ENCODE results near the gene NEK11.

NEK11 gene, protein sequence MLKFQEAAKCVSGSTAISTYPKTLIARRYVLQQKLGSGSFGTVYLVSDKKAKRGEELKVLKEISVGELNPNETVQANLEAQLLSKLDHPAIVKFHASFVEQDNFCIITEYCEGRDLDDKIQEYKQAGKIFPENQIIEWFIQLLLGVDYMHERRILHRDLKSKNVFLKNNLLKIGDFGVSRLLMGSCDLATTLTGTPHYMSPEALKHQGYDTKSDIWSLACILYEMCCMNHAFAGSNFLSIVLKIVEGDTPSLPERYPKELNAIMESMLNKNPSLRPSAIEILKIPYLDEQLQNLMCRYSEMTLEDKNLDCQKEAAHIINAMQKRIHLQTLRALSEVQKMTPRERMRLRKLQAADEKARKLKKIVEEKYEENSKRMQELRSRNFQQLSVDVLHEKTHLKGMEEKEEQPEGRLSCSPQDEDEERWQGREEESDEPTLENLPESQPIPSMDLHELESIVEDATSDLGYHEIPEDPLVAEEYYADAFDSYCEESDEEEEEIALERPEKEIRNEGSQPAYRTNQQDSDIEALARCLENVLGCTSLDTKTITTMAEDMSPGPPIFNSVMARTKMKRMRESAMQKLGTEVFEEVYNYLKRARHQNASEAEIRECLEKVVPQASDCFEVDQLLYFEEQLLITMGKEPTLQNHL

DNA sequence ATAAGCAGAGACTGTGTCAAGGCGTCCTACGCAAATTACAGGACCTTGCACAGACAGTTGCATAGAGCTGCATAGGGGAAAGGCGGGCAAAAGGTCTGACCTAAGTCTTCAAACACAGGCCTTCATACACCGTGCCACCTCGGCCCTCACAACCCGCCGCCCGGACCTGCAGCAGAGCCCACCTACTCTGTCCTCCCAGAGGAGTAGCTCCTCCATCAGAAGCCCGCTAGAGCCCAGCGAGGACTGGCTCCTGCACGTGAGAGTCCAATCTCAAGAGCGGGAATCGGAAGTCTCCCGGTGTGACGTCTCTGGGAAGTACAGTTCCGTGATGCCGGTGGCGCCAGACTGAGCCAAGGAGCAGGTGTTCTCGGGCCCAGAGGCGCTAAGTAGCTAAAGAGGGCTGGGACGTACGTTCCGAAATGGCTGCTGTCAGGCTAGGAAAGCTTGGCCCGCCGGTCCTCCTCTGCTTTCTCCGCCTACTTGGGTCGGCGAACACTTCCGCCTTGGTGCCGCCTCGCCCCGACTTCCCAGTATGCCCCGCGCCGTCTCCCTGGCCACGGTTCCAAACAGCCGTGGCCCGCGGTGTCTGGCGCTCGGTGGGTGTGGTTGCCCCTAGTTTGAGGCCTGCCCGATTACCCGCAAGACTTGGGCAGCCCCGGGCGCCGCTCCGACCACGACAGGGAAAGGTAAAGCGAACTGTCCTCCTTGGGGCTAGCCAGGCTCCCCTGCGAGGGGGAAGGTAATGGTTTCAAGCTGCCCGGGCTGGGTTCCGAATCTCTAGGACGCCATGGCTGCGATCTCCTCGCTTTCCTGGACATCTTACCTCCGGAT is at the start of gene NEK11, which contains the start of gene ASTE1:
Gene NEK11, plus strand, starts transcription at position 557 of the 831 bp plus-strand sequence. CDS start 2,832 bp downstream, outside the sequence.
Gene ASTE1, minus strand, starts transcription at position 505 of the 831 bp plus-strand sequence. CDS start 1,519 bp downstream, outside the sequence.
- H3K9ac ChIP-seq (ENCODE audit: low read depth, low read length) = peak within 1 kb of the TSS; percentile 84
- H3K9me3 ChIP-seq (ENCODE audit: control insufficient read depth, insufficient read depth, low read length) = no peaks in the 10 kb centered on the region
- 0 out of 2 replicates have a peak, but pooled peaks cover 3% of the 10 kb centered on the region for H3K4me1 ChIP-seq (ENCODE audit: control insufficient read depth, insufficient read depth, low read length)
- no peaks in the 10 kb centered on the region for H3K27me3 ChIP-seq (ENCODE audit: control insufficient read depth, insufficient read depth, low read length)
- H3K4me3 ChIP-seq (ENCODE audit: low read depth, low read length) = peak within 1 kb of the TSS; percentile 90
- H3K27ac ChIP-seq (ENCODE audit: low read depth, low read length) = peak within 1 kb of the TSS; percentile 78
- H3K36me3 ChIP-seq (ENCODE audit: control insufficient read depth, insufficient read depth, low read length) = peaks cover 11% of the 10 kb centered on the region; the same call in 1 of the 2 replicates

DNA sequence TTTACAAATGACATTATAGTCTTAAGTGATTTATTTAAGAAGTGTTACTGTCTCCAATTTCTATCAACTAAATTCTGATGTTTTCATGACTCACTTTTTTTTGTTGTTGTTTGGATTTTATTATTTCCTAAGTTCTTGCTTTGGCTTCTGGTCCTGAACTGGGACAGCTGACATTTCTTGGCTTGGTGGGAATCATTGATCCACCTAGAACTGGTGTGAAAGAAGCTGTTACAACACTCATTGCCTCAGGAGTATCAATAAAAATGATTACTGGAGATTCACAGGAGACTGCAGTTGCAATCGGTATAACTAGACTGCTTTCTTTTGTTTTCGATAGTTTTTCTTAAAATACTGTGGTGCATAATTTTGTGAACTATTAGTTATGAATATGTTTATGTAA is 47.6 kb upstream of the NEK11 start:
- Histone ChIP-seq H3K9ac (ENCODE audit: low read depth, low read length) (no peak overlapping the region), H3K9me3 (ENCODE audit: control insufficient read depth, insufficient read depth, low read length) (no peaks in the 10 kb centered on the region), H3K36me3 (ENCODE audit: control insufficient read depth, insufficient read depth, low read length) (peaks cover 46% of the 10 kb centered on the region), H3K27me3 (ENCODE audit: control insufficient read depth, insufficient read depth, low read length) (no peaks in the 10 kb centered on the region), H3K4me1 (ENCODE audit: control insufficient read depth, insufficient read depth, low read length) (peaks cover 7% of the 10 kb centered on the region; the same call in 1 of the 2 replicates), H3K27ac (ENCODE audit: low read depth, low read length) (no peak overlapping the region), H3K4me3 (ENCODE audit: low read depth, low read length) (no peak overlapping the region)

DNA sequence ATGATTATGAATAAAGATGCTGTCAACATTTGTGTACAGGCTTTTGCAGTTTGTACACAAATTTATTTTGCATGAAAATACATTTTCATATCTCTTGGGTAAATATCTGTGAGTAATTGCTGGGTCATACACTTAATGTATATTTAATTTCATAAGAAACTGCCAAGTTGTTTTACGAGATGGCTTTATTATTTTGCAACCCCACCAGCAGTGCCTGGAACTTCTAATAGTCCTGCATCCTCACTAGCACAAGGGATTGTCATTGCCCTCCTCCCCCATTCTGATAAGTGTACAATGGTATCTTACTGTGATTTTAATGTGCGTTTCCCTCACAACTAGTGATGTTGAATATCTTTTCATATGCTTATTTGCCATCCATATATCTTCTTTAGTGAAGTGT is 45.2 kb upstream of the NEK11 start:
- no peaks in the 10 kb centered on the region for H3K9me3 ChIP-seq (ENCODE audit: control insufficient read depth, insufficient read depth, low read length)

DNA sequence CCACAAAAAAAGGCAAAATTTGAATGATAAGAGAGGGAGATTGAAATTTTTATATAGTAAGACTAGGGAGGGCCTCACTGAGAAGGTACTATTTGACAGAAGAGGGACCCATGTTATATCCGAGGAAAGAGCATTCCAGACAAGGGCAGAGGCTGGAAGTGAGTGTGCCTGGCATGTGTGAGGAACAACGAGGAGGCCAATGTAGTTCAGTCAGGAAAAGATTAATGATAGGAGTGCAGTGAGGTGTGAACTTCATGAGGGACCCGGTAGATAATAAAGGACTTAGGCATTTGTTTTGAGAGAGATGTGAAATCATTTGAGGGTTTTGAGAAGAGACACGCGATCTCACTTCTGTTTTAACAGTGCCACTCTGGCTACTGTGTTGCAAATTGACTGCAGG is 36.4 kb upstream of the NEK11 start:
- H3K27me3 ChIP-seq (ENCODE audit: control insufficient read depth, insufficient read depth, low read length) = no peaks in the 10 kb centered on the region
- H3K9me3 ChIP-seq (ENCODE audit: control insufficient read depth, insufficient read depth, low read length) = no peaks in the 10 kb centered on the region
- no peaks in the 10 kb centered on the region for H3K4me1 ChIP-seq (ENCODE audit: control insufficient read depth, insufficient read depth, low read length)
- peaks cover 30% of the 10 kb centered on the region for H3K36me3 ChIP-seq (ENCODE audit: control insufficient read depth, insufficient read depth, low read length)
- no peak overlapping the region for H3K27ac ChIP-seq (ENCODE audit: low read depth, low read length)
- no peak overlapping the region for H3K9ac ChIP-seq (ENCODE audit: low read depth, low read length)
- no peak overlapping the region for H3K4me3 ChIP-seq (ENCODE audit: low read depth, low read length)

More for the DNA sequence above, 45.2 kb upstream of the NEK11 start:
- Histone ChIP-seq H3K9ac (ENCODE audit: low read depth, low read length) (no peak overlapping the region), H3K27me3 (ENCODE audit: control insufficient read depth, insufficient read depth, low read length) (no peaks in the 10 kb centered on the region), H3K4me3 (ENCODE audit: low read depth, low read length) (no peak overlapping the region), H3K27ac (ENCODE audit: low read depth, low read length) (no peak overlapping the region), H3K4me1 (ENCODE audit: control insufficient read depth, insufficient read depth, low read length) (no peaks in the 10 kb centered on the region), H3K36me3 (ENCODE audit: control insufficient read depth, insufficient read depth, low read length) (peaks cover 33% of the 10 kb centered on the region)

DNA sequence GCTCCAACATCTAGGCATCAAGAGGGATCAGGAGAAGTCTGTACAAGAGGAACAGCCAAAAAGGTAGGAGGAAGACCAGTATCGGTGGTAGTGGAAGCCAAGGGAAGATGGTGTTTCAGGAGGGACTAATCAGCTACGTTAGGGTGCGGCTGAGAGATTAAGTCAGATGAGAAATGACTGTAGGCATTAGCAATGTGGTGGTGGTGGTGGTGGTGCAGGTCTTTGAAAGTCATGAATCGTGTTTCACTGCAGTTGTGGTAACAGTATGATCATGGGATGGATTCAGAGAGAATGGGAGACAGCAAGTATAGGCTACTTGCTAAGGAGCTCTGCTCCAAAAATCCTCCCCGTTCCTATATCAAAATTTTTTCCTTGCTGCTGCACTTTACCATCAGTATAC is 35.6 kb upstream of the NEK11 start:
- H3K4me1 ChIP-seq (ENCODE audit: control insufficient read depth, insufficient read depth, low read length) = no peaks in the 10 kb centered on the region
- H3K9me3 ChIP-seq (ENCODE audit: control insufficient read depth, insufficient read depth, low read length) = no peaks in the 10 kb centered on the region
- H3K36me3 ChIP-seq (ENCODE audit: control insufficient read depth, insufficient read depth, low read length) = peaks cover 39% of the 10 kb centered on the region
- H3K27me3 ChIP-seq (ENCODE audit: control insufficient read depth, insufficient read depth, low read length) = no peaks in the 10 kb centered on the region
- H3K9ac ChIP-seq (ENCODE audit: low read depth, low read length) = no peak overlapping the region
- no peak overlapping the region for H3K4me3 ChIP-seq (ENCODE audit: low read depth, low read length)
- H3K27ac ChIP-seq (ENCODE audit: low read depth, low read length) = no peak overlapping the region

DNA sequence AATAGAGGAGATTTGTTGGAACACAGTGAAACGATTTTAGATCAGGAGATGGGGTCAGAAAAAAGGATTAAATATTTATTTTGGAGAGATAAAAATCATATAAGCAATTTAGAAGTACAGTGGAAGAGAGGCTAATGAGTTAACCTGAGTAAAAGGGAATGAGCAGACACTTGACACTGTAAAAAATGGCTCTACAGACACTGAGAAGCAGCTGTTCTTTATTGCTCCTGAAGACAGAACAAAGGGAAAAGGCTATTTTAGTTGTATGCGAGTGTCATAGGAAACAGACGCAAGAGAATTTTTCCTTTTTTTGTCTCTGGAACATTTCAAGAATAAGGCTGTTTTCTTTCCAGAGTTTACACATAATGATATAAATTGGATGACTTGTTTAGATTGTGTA is 34.3 kb upstream of the NEK11 start:
- Histone ChIP-seq H3K4me3 (ENCODE audit: low read depth, low read length) (no peak overlapping the region), H3K9ac (ENCODE audit: low read depth, low read length) (no peak overlapping the region), H3K27ac (ENCODE audit: low read depth, low read length) (no peak overlapping the region), H3K36me3 (ENCODE audit: control insufficient read depth, insufficient read depth, low read length) (peaks cover 50% of the 10 kb centered on the region), H3K4me1 (ENCODE audit: control insufficient read depth, insufficient read depth, low read length) (no peaks in the 10 kb centered on the region), H3K27me3 (ENCODE audit: control insufficient read depth, insufficient read depth, low read length) (no peaks in the 10 kb centered on the region), H3K9me3 (ENCODE audit: control insufficient read depth, insufficient read depth, low read length) (no peaks in the 10 kb centered on the region)

DNA sequence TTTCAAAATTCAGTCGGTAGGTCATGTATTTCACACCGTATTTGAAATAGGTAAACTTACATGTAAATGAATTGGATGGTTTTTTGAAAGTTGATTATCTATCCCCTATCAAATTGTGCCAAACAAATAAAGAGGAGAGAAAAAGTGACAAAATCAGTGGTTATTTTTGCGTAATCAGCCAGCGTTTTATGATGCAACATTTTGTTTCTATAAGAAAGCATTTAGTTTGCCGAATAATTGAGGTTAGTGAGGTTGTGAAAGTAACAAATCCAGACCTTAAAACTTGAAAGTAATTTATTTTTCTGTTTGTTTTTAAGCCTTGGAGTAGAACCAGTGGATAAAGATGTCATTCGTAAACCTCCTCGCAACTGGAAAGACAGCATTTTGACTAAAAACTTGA is 29.4 kb upstream of the NEK11 start:
- Histone ChIP-seq H3K4me1 (ENCODE audit: control insufficient read depth, insufficient read depth, low read length) (no peaks in the 10 kb centered on the region), H3K4me3 (ENCODE audit: low read depth, low read length) (no peak overlapping the region), H3K27ac (ENCODE audit: low read depth, low read length) (no peak overlapping the region), H3K9ac (ENCODE audit: low read depth, low read length) (no peak overlapping the region), H3K9me3 (ENCODE audit: control insufficient read depth, insufficient read depth, low read length) (no peaks in the 10 kb centered on the region), H3K36me3 (ENCODE audit: control insufficient read depth, insufficient read depth, low read length) (peaks cover 83% of the 10 kb centered on the region), H3K27me3 (ENCODE audit: control insufficient read depth, insufficient read depth, low read length) (no peaks in the 10 kb centered on the region)

DNA sequence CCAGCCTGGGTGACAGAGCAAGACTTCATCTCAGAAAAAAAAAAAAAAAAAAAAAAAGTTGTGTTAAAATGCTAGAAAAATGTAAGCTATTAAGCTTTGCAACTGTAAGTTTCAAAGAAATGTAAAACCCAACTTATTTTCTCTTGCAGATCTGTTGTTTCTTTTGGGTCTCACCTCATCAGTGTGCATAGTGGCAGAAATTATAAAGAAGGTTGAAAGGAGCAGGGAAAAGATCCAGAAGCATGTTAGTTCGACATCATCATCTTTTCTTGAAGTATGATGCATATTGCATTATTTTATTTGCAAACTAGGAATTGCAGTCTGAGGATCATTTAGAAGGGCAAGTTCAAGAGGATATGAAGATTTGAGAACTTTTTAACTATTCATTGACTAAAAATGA is 25.6 kb upstream of the NEK11 start:
- Histone ChIP-seq H3K4me3 (ENCODE audit: low read depth, low read length) (no peak overlapping the region), H3K27me3 (ENCODE audit: control insufficient read depth, insufficient read depth, low read length) (no peaks in the 10 kb centered on the region), H3K4me1 (ENCODE audit: control insufficient read depth, insufficient read depth, low read length) (no peaks in the 10 kb centered on the region), H3K9me3 (ENCODE audit: control insufficient read depth, insufficient read depth, low read length) (no peaks in the 10 kb centered on the region), H3K36me3 (ENCODE audit: control insufficient read depth, insufficient read depth, low read length) (peaks cover 73% of the 10 kb centered on the region), H3K9ac (ENCODE audit: low read depth, low read length) (no peak overlapping the region), H3K27ac (ENCODE audit: low read depth, low read length) (no peak overlapping the region)

DNA sequence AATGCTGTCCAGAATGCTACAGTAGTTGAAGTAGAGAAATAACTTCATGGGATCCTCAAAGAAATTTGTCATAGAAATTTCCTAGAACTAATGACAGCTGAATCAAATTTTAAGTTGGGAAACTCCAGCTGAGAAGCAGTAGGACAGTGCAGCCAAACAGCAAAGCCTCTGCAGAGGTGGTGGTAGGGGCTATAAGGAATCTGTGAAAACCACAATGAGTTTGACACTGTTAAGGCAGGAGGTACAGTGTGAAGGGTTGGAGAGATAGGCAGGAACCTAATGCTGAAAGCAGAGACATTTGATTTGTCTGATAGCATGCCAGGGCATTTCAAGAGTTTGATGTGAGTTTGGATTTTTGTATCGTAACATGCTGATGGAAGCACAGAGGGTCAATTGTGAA is 22.1 kb upstream of the NEK11 start:
- Histone ChIP-seq H3K9ac (ENCODE audit: low read depth, low read length) (no peak overlapping the region), H3K4me3 (ENCODE audit: low read depth, low read length) (no peak overlapping the region), H3K9me3 (ENCODE audit: control insufficient read depth, insufficient read depth, low read length) (no peaks in the 10 kb centered on the region), H3K27me3 (ENCODE audit: control insufficient read depth, insufficient read depth, low read length) (no peaks in the 10 kb centered on the region), H3K36me3 (ENCODE audit: control insufficient read depth, insufficient read depth, low read length) (peaks cover 53% of the 10 kb centered on the region), H3K27ac (ENCODE audit: low read depth, low read length) (no peak overlapping the region), H3K4me1 (ENCODE audit: control insufficient read depth, insufficient read depth, low read length) (no peaks in the 10 kb centered on the region)

DNA sequence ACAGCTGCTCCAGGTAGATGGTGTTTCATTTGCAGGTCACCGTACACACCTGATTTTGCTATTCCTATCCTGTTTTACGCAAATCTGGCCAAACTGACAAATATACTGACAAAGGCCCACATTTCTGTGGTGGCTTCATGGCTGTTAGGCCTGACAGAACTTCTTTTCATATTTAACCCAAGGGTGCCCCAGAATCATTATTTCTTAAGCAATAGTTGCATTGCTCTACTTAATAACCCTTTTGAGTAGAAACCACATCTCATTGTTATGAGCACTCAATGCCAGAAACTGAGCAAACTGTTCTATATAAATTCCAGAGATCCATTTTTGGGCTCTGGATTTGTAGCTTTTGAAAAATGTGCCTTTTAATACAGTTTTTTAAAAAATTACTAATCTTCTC is 19.4 kb upstream of the NEK11 start:
- Histone ChIP-seq H3K27me3 (ENCODE audit: control insufficient read depth, insufficient read depth, low read length) (no peaks in the 10 kb centered on the region), H3K9me3 (ENCODE audit: control insufficient read depth, insufficient read depth, low read length) (no peaks in the 10 kb centered on the region), H3K36me3 (ENCODE audit: control insufficient read depth, insufficient read depth, low read length) (peaks cover 40% of the 10 kb centered on the region), H3K9ac (ENCODE audit: low read depth, low read length) (no peak overlapping the region), H3K4me1 (ENCODE audit: control insufficient read depth, insufficient read depth, low read length) (no peaks in the 10 kb centered on the region), H3K4me3 (ENCODE audit: low read depth, low read length) (no peak overlapping the region), H3K27ac (ENCODE audit: low read depth, low read length) (no peak overlapping the region)

Data from HUES48 (cell line).